ENCODE data around the gene UBD.

GRCh38 chr6:29552512-29553051, 7.0 kb downstream of the UBD start:
- TF ChIP-seq POLR2AphosphoS5 (IDR thresholded peaks at IDR 0.05; ENCODE audit: low read depth, low read length) (no peak), POLR2A (IDR thresholded peaks at IDR 0.05; ENCODE audit: borderline replicate concordance, extremely low read depth, insufficient read depth, insufficient read length) (no peak), JUND (IDR thresholded peaks at IDR 0.05) (no peak), CTCF (IDR thresholded peaks at IDR 0.05 in 2 of 3, conservative IDR thresholded peaks at IDR 0.05 in 1 of 3; ENCODE audit: borderline replicate concordance in 1 of 3, insufficient read depth in 1 of 3, low read depth in 2 of 3, low read length in 2 of 3) (no peak), EZH2 (IDR thresholded peaks at IDR 0.05) (no peak), MAX (IDR thresholded peaks at IDR 0.05) (no peak)

Data from HCT116 (cell line).